K562 (cell line): Measurements from ENCODE around the gene RING1. TPM values are rescaled to one million over a fixed set of nuclear protein-coding genes. Genes with fewer than 3 reads are reported as not detected.
A peak's percentile ranks its signal among the peaks of the same experiment; 100 is the strongest.

Experiments used
- CBX2 ChIP-seq: fragments of 200-600 bp; sonication (generic); IDR thresholded peaks from one replicate; pipeline ENCODE4 v1.6.1; 2012; ENCODE audit warnings: mild to moderate bottlenecking, low read length, inconsistent platforms; ENCODE audit not compliant: insufficient read depth, poor library complexity, severe bottlenecking
- CREM ChIP-seq: IDR thresholded peaks from 2 replicates; pipeline ENCODE4 v1.6.1; 2014; ENCODE audit warnings: antibody characterized with exemption, low read depth
- EP300 ChIP-seq: IDR thresholded peaks from 2 replicates; pipeline ENCODE4 v1.6.1; 2012; ENCODE audit warnings: low read length, improper control_type of control experiment
- KLF16 ChIP-seq: IDR thresholded peaks from 2 replicates; pipeline ENCODE4 v1.6.1; 2016; ENCODE audit warnings: antibody characterized with exemption
- NCOR1 ChIP-seq: fragments of 450-650 bp; IDR thresholded peaks from 2 replicates; pipeline ENCODE4 v1.6.1; 2016; ENCODE audit warnings: mild to moderate bottlenecking, moderate library complexity
- NFXL1 ChIP-seq: fragments of 450-650 bp; formaldehyde crosslinking; IDR thresholded peaks from 2 replicates; pipeline ENCODE4 v1.4.0; 2021; ENCODE audit warnings: mild to moderate bottlenecking
- PBX2 ChIP-seq, 2 experiments: IDR thresholded peaks in 1 of 2; conservative IDR thresholded peaks in 1 of 2; 2 replicates each; pipeline ENCODE4 v1.6.1; 2016; ENCODE audit warnings: low read depth in 2 of 2, mild to moderate bottlenecking in 1 of 2, missing compliant biosample characterization in 1 of 2, missing genetic modification characterization in 1 of 2, moderate library complexity in 1 of 2
- PTBP1 ChIP-seq: fragments of 200-400 bp; formaldehyde crosslinking; IDR thresholded peaks from 2 replicates; pipeline ENCODE4 v1.6.1; 2017; ENCODE audit warnings: low read depth, low read length
- SREBF2 ChIP-seq: sonication (generic); formaldehyde crosslinking; IDR thresholded peaks from 2 replicates; pipeline ENCODE4 v1.4.0; 2020; ENCODE audit warnings: mild to moderate bottlenecking, missing genetic modification reagents
- THAP7 ChIP-seq: fragments of 250-450 bp; sonication (Bioruptor Pico); IDR thresholded peaks from 2 replicates; pipeline ENCODE4 v1.5.0; 2021
- XRCC4 ChIP-seq: IDR thresholded peaks from one replicate; pipeline ENCODE4 v1.6.1; 2011; ENCODE audit not compliant: insufficient read depth, insufficient read length; ENCODE audit errors: extremely low read depth
- ZBTB7A ChIP-seq: IDR thresholded peaks from 2 replicates; pipeline ENCODE4 v1.6.1; 2011; ENCODE audit warnings: low read depth, mild to moderate bottlenecking, low read length, moderate library complexity, borderline replicate concordance; ENCODE audit not compliant: control insufficient read depth
- ZFP91 ChIP-seq: sonication (generic); formaldehyde crosslinking; IDR thresholded peaks from 2 replicates; pipeline ENCODE4 v1.8.0; 2022; ENCODE audit warnings: mild to moderate bottlenecking, missing genetic modification reagents
- ZFX ChIP-seq: sonication (generic); formaldehyde crosslinking; IDR thresholded peaks from 2 replicates; pipeline ENCODE4 v1.8.0; 2022; ENCODE audit warnings: mild to moderate bottlenecking, missing genetic modification reagents, moderate library complexity
- ZNF12 ChIP-seq: sonication (generic); formaldehyde crosslinking; IDR thresholded peaks from 2 replicates; pipeline ENCODE4 v1.4.0; 2020; ENCODE audit warnings: mild to moderate bottlenecking, missing genetic modification reagents
- polyA plus RNA-seq, 8 experiments: library from polyadenylated mRNA; depleted of rRNA in 4 of 8; stranded (reverse) in 5 of 8; unstranded in 3 of 8; fragments of >200 nt; fragmentation: Nextera tagmentation in 2 of 8; fragmentation: Illumina TruSeq in 1 of 8; extraction: Ambion mirVana in 2 of 8; extraction: Trizol in 1 of 8; gene quantifications; 2 replicates each; pipeline versions ENCODE4 v1.2.1 to v1.2.3, GENCODE V29; 2011 to 2014; ENCODE audit warnings: inconsistent platforms in 1 of 8, missing spikeins in 1 of 8
- total RNA-seq, 7 experiments: library from RNA; depleted of rRNA in 6 of 7; stranded (reverse); fragments of >200 nt in 6 of 7; fragmentation: Illumina TruSeq in 2 of 7; extraction: Trizol in 2 of 7; gene quantifications; 2 replicates each; pipeline versions ENCODE4 v1.2.1 to v1.2.3, GENCODE V29; 2011 to 2021; ENCODE audit warnings: low replicate concordance in 1 of 7
- TF ChIP-seq, protein P1 (sequence below): fragments of 450-650 bp; formaldehyde crosslinking; IDR thresholded peaks from 2 replicates; pipeline ENCODE4 v1.4.0; 2020; ENCODE audit warnings: mild to moderate bottlenecking, mixed read lengths
- TF ChIP-seq, protein P2 (sequence below): IDR thresholded peaks from 2 replicates; pipeline ENCODE4 v1.6.1; 2011; ENCODE audit warnings: borderline replicate concordance, low read depth, mild to moderate bottlenecking, moderate library complexity, low read length; ENCODE audit not compliant: insufficient read depth, poor library complexity, severe bottlenecking

The RING1 gene
- total and polyA plus RNA-seq, 9 of the 15 experiments (the other 6 are each of a cell fraction or from before 2014, with no cell fraction given) = 4.2 to 59.1 (median 36.9) TPM

DNA sequence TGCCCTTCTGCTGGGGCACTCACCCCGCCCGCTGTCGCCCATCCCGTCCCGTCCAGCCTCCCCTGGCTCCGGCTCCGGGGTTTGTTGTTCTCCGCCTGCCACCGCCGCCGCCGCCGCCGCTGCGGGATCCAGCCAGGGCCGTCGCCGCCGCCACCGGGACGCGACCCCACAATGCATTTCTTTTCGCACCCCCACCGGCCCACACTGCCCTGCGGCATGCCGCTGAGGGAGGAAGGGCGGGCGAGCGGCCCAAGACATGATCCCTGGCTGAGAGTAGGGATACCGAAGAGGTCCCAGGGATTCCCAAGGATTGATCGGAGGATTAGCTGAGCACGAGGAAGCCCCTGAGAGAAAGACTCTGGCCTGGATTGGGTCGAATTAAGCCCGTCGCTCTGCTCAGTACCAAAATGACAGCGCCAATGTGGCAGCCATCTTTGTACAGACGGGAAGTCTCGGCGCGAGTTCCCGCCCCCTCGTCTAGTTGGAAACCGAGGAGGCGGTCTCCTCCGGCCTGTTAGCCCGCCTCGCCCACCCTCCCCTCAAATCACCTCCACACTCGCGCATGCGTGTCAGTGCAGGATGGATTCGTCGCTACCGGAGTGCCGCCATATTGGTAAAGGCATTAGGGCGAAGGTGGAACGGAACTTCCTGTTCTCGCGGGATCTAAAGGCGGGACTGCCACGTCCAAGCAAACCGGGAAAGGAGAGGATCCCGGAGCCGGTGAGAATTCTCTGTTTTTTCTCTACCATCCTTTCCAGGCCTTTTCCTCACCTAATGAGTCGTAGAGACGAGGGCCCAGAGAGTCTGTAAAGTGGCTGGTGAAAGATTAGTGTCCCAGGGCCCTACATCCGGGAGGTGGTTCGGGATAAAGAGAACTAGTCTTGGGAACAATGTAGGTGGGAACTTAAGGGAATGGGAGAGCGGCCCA is 7.8 kb upstream of the RING1 start, which contains the start of the genes RXRB and SLC39A7 (continued):
- TF ChIP-seq, protein P1, sequence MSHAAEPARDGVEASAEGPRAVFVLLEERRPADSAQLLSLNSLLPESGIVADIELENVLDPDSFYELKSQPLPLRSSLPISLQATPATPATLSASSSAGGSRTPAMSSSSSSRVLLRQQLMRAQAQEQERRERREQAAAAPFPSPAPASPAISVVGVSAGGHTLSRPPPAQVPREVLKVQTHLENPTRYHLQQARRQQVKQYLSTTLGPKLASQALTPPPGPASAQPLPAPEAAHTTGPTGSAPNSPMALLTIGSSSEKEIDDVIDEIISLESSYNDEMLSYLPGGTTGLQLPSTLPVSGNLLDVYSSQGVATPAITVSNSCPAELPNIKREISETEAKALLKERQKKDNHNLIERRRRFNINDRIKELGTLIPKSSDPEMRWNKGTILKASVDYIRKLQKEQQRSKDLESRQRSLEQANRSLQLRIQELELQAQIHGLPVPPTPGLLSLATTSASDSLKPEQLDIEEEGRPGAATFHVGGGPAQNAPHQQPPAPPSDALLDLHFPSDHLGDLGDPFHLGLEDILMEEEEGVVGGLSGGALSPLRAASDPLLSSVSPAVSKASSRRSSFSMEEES (CRISPR knock-in tag) = no peak
- TF ChIP-seq EP300 = no peak
- TF ChIP-seq ZFP91 (CRISPR knock-in tag) = no peak
- no peak for TF ChIP-seq XRCC4
- no peak for TF ChIP-seq PBX2 (CRISPR knock-in tag; IDR thresholded peaks at IDR 0.05; ENCODE audit: low read depth)
- no peak for TF ChIP-seq PBX2 (tag; conservative IDR thresholded peaks at IDR 0.05; ENCODE audit: low read depth)
- no peak for TF ChIP-seq SREBF2 (CRISPR knock-in tag)
- TF ChIP-seq ZFX (CRISPR knock-in tag) = peak; percentile 77
- no peak for TF ChIP-seq THAP7 (CRISPR knock-in tag)
- 0 out of 2 replicates have a peak, but pooled peaks have one; percentile 62 for TF ChIP-seq NFXL1 (CRISPR knock-in tag)
- TF ChIP-seq, protein P2, sequence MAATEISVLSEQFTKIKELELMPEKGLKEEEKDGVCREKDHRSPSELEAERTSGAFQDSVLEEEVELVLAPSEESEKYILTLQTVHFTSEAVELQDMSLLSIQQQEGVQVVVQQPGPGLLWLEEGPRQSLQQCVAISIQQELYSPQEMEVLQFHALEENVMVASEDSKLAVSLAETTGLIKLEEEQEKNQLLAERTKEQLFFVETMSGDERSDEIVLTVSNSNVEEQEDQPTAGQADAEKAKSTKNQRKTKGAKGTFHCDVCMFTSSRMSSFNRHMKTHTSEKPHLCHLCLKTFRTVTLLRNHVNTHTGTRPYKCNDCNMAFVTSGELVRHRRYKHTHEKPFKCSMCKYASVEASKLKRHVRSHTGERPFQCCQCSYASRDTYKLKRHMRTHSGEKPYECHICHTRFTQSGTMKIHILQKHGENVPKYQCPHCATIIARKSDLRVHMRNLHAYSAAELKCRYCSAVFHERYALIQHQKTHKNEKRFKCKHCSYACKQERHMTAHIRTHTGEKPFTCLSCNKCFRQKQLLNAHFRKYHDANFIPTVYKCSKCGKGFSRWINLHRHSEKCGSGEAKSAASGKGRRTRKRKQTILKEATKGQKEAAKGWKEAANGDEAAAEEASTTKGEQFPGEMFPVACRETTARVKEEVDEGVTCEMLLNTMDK = no peak
- peak; percentile 67; the same call in 1 of the 2 replicates for TF ChIP-seq ZNF12 (CRISPR knock-in tag)
- TF ChIP-seq KLF16 = no peak
- TF ChIP-seq NCOR1 = peak; percentile 80
- TF ChIP-seq ZBTB7A = peak; percentile 68; the same call in 1 of the 2 replicates
- TF ChIP-seq PTBP1 = no peak
- TF ChIP-seq CBX2 = no peak
- peak; percentile 91 for TF ChIP-seq CREM
